Activated CD4-positive, alpha-beta memory T cell treated with anti-CD3 and anti-CD28 coated beads, Interleukin-2, amount 10 ng/mL, durations not matched to agents 7 days and 5 days (primary cell): ENCODE data around the gene ASAP3. TPM values are rescaled to one million over a fixed set of nuclear protein-coding genes. Genes with fewer than 3 reads are reported as not detected.

Source experiments
- CTCF ChIA-PET: fragments of 350-600 bp; sonication (Branson Sonifier 250); formaldehyde crosslinking; loops from one replicate; lab custom pipeline; 2021; ENCODE audit warnings: antibody characterized with exemption, inconsistent platforms; lab: Charles Lee
- POLR2A ChIA-PET: fragments of 350-600 bp; sonication (Branson Sonifier 250); formaldehyde crosslinking; loops from one replicate; lab custom pipeline; 2021; ENCODE audit warnings: antibody characterized with exemption; lab: Charles Lee
- DNase-seq: peaks from one replicate; pipeline ENCODE4 v3.0.0-alpha.2; 2020
- H3K27ac Mint-ChIP-seq: one replicate; pipeline ENCODE4 v1.8.0; 2021; ENCODE audit warnings: mild to moderate bottlenecking, mixed read lengths
- H3K27me3 Mint-ChIP-seq: one replicate; pipeline ENCODE4 v1.8.0; 2021; ENCODE audit warnings: mixed read lengths
- H3K36me3 Mint-ChIP-seq: one replicate; pipeline ENCODE4 v1.8.0; 2021; ENCODE audit warnings: low read depth, mixed read lengths
- H3K4me1 Mint-ChIP-seq: one replicate; pipeline ENCODE4 v1.8.0; 2021; ENCODE audit warnings: mixed read lengths
- H3K4me3 Mint-ChIP-seq: one replicate; pipeline ENCODE4 v1.8.0; 2021; ENCODE audit warnings: mild to moderate bottlenecking, mixed read lengths
- H3K9me3 Mint-ChIP-seq: one replicate; pipeline ENCODE4 v1.8.0; 2021; ENCODE audit warnings: mixed read lengths
- total RNA-seq, 2 experiments: library from RNA; stranded (reverse); gene quantifications; one replicate each; pipeline ENCODE4 v1.2.3, GENCODE V29; 2021

Gene ASAP3
- total RNA-seq = under 1 TPM; 0.43 to 0.63 TPM

- DNase-seq = no peak
- Mint-ChIP-seq H3K27me3 (peaks cover 65% of the 10 kb centered on the region), H3K27ac (peak within 1 kb of the TSS; percentile 31), H3K4me3 (peak within 1 kb of the TSS; percentile 77), H3K36me3 (no peaks in the 10 kb centered on the region), H3K9me3 (no peaks in the 10 kb centered on the region), H3K4me1 (peaks cover 26% of the 10 kb centered on the region)
- ChIA-PET CTCF (interaction anchor here (0.6 to 5.1 kb wide), 9 partner anchors 9 to 263 kb away, joined by 3 to 53 read pairs (median 5); no protein-coding TSS in a partner anchor), POLR2A (interaction anchor here (0.8 to 2.8 kb wide), 6 partner anchors 13 to 115 kb away, joined by 3 to 12 read pairs (median 4); partner anchors contain the start of gene ID3)
These were observed at the start of gene ASAP3 for GRCh38 chr1:23483321-23484252. Gene ASAP3 (minus strand): TSS chr1:23484179. CDS start chr1:23484133, 46 bp downstream.

- Mint-ChIP-seq H3K27me3 (peaks cover 2% of the 10 kb centered on the region), H3K27ac (peak overlapping the region; percentile 75), H3K4me1 (peaks cover 56% of the 10 kb centered on the region), H3K36me3 (peaks cover 22% of the 10 kb centered on the region), H3K4me3 (peak overlapping the region; percentile 6), H3K9me3 (no peaks in the 10 kb centered on the region)
- no peak for DNase-seq
- CTCF ChIA-PET = interaction anchor here (0.7 to 4.6 kb wide), 5 partner anchors 7 to 104 kb away, joined by 3 to 19 read pairs (median 5); no protein-coding TSS in a partner anchor
- POLR2A ChIA-PET = interaction anchor here (1.4 to 15.2 kb wide), 6 partner anchors 8 to 36 kb away, joined by 3 to 121 read pairs (median 12); no protein-coding TSS in a partner anchor
These were observed 49.5 kb upstream of the ASAP3 start for GRCh38 chr1:23533246-23534023.

- Mint-ChIP-seq H3K4me3 (peak overlapping the region; percentile 95), H3K36me3 (peaks cover 40% of the 10 kb centered on the region), H3K27me3 (peaks cover 2% of the 10 kb centered on the region), H3K9me3 (no peaks in the 10 kb centered on the region), H3K27ac (peak overlapping the region; percentile 93), H3K4me1 (peaks cover 65% of the 10 kb centered on the region)
- DNase-seq = no peak
- ChIA-PET POLR2A (interaction anchor here (0.9 to 15.2 kb wide), 20 partner anchors 9 to 428 kb away, joined by 3 to 121 read pairs (median 6); partner anchors contain the start of genes ELOA, HNRNPR, ID3 and PNRC2), CTCF (interaction anchor here (0.7 to 12.4 kb wide), 8 partner anchors 9 to 1343 kb away, joined by 3 to 192 read pairs (median 8); no protein-coding TSS in a partner anchor)
These were observed 47.6 kb upstream of the ASAP3 start for GRCh38 chr1:23531562-23532094.

GRCh38 chr1:23530747-23531561, 47.0 kb upstream of the ASAP3 start, which contains the start of gene E2F2:
Gene E2F2 (minus strand): TSS chr1:23531233. CDS start chr1:23530793, 440 bp downstream.
- H3K4me1 Mint-ChIP-seq = peaks cover 72% of the 10 kb centered on the region
- H3K27ac Mint-ChIP-seq = peak within 1 kb of the TSS; percentile 97
- H3K9me3 Mint-ChIP-seq = no peaks in the 10 kb centered on the region
- ChIA-PET CTCF (interaction anchor here (0.7 to 12.4 kb wide), 7 partner anchors 9 to 1343 kb away, joined by 3 to 192 read pairs (median 12); no protein-coding TSS in a partner anchor), POLR2A (interaction anchor here (0.8 to 15.2 kb wide), 21 partner anchors 8 to 429 kb away, joined by 3 to 121 read pairs (median 7); partner anchors contain the start of genes ELOA, HNRNPR, ID3 and PNRC2)
- peak within 1 kb of the TSS; percentile 99 for H3K4me3 Mint-ChIP-seq
- peak; percentile 88 for DNase-seq
- peaks cover 46% of the 10 kb centered on the region for H3K36me3 Mint-ChIP-seq
- peaks cover 2% of the 10 kb centered on the region for H3K27me3 Mint-ChIP-seq

- H3K36me3 Mint-ChIP-seq = peaks cover 52% of the 10 kb centered on the region
- peak overlapping the region; percentile 99 for H3K4me3 Mint-ChIP-seq
- no peaks in the 10 kb centered on the region for H3K27me3 Mint-ChIP-seq
- H3K9me3 Mint-ChIP-seq = no peaks in the 10 kb centered on the region
- POLR2A ChIA-PET = interaction anchor here (0.8 to 15.2 kb wide), 21 partner anchors 9 to 430 kb away, joined by 3 to 121 read pairs (median 9); partner anchors contain the start of genes ELOA, HNRNPR, ID3 and PNRC2
- peaks cover 74% of the 10 kb centered on the region for H3K4me1 Mint-ChIP-seq
- H3K27ac Mint-ChIP-seq = peak overlapping the region; percentile 97
- CTCF ChIA-PET = interaction anchor here (0.6 to 12.4 kb wide), 7 partner anchors 10 to 107 kb away, joined by 3 to 192 read pairs (median 12); no protein-coding TSS in a partner anchor
- DNase-seq = no peak
These were observed 46.2 kb upstream of the ASAP3 start for GRCh38 chr1:23530087-23530746.

GRCh38 chr1:23529146-23530086, 45.4 kb upstream of the ASAP3 start:
- Mint-ChIP-seq H3K36me3 (peaks cover 52% of the 10 kb centered on the region), H3K27me3 (no peaks in the 10 kb centered on the region), H3K27ac (peak overlapping the region; percentile 97), H3K4me3 (peak overlapping the region; percentile 99), H3K4me1 (peaks cover 76% of the 10 kb centered on the region), H3K9me3 (no peaks in the 10 kb centered on the region)
- DNase-seq = peak; percentile 33
- POLR2A ChIA-PET = interaction anchor here (0.6 to 15.2 kb wide), 25 partner anchors 8 to 975 kb away, joined by 3 to 122 read pairs (median 11); partner anchors contain the start of genes HNRNPR, ID3, PNRC2 and RPL11
- CTCF ChIA-PET = interaction anchor here (0.5 to 12.4 kb wide), 18 partner anchors 9 to 1146 kb away, joined by 3 to 192 read pairs (median 8); partner anchors contain the start of genes ELOA, HNRNPR, ID3 and RPL11

GRCh38 chr1:23528250-23528978, 44.4 kb upstream of the ASAP3 start:
- Mint-ChIP-seq H3K27me3 (no peaks in the 10 kb centered on the region), H3K27ac (peak overlapping the region; percentile 97), H3K36me3 (peaks cover 58% of the 10 kb centered on the region), H3K9me3 (no peaks in the 10 kb centered on the region), H3K4me1 (peaks cover 77% of the 10 kb centered on the region), H3K4me3 (peak overlapping the region; percentile 99)
- ChIA-PET POLR2A (interaction anchor here (0.6 to 15.2 kb wide), 29 partner anchors 9 to 976 kb away, joined by 3 to 122 read pairs (median 7); partner anchors contain the start of genes ASAP3, ELOA, HNRNPR and ID3), CTCF (interaction anchor here (0.5 to 12.4 kb wide), 24 partner anchors 8 to 1147 kb away, joined by 3 to 192 read pairs (median 6); partner anchors contain the start of genes ELOA, HNRNPR, ID3 and RPL11)
- peak; percentile 93 for DNase-seq

GRCh38 chr1:23527900-23528249, 43.9 kb upstream of the ASAP3 start:
- ChIA-PET POLR2A (interaction anchor here (0.9 to 15.2 kb wide), 26 partner anchors 9 to 977 kb away, joined by 3 to 122 read pairs (median 10); partner anchors contain the start of genes ASAP3, ELOA, HNRNPR and ID3), CTCF (interaction anchor here (0.7 to 12.4 kb wide), 21 partner anchors 9 to 188 kb away, joined by 3 to 192 read pairs (median 6); partner anchors contain the start of genes HNRNPR, ID3 and RPL11)
- Mint-ChIP-seq H3K9me3 (no peaks in the 10 kb centered on the region), H3K4me3 (peak overlapping the region; percentile 99), H3K27ac (peak overlapping the region; percentile 97), H3K36me3 (peaks cover 63% of the 10 kb centered on the region), H3K4me1 (peaks cover 74% of the 10 kb centered on the region), H3K27me3 (no peaks in the 10 kb centered on the region)
- DNase-seq = no peak

GRCh38 chr1:23527366-23527765, 43.4 kb upstream of the ASAP3 start:
- POLR2A ChIA-PET = interaction anchor here (1.0 to 15.2 kb wide), 23 partner anchors 8 to 452 kb away, joined by 3 to 122 read pairs (median 12); partner anchors contain the start of genes ASAP3, ELOA, HNRNPR and ID3
- peak overlapping the region; percentile 99 for H3K4me3 Mint-ChIP-seq
- H3K27ac Mint-ChIP-seq = peak overlapping the region; percentile 97
- H3K27me3 Mint-ChIP-seq = no peaks in the 10 kb centered on the region
- peaks cover 68% of the 10 kb centered on the region for H3K36me3 Mint-ChIP-seq
- DNase-seq = no peak
- H3K4me1 Mint-ChIP-seq = peaks cover 74% of the 10 kb centered on the region
- no peaks in the 10 kb centered on the region for H3K9me3 Mint-ChIP-seq
- CTCF ChIA-PET = interaction anchor here (0.9 to 12.4 kb wide), 16 partner anchors 9 to 187 kb away, joined by 3 to 192 read pairs (median 6); partner anchors contain the start of genes HNRNPR, ID3 and RPL11
